IgD-negative memory B cell (primary cell): ENCODE results near the gene KLF3. TPM values are rescaled to one million over a fixed set of nuclear protein-coding genes. Genes with fewer than 3 reads are reported as not detected.

ENCODE experiments used
- H3K27ac Mint-ChIP-seq, 3 donors: one replicate each; pipeline ENCODE4 v1.8.0; 2020 to 2022; ENCODE audit warnings: mild to moderate bottlenecking in 3 of 3, mixed read lengths in 3 of 3, moderate library complexity in 1 of 3
- H3K27me3 Mint-ChIP-seq: one replicate; pipeline ENCODE4 v1.8.0; 2021; ENCODE audit warnings: mixed read lengths
- H3K36me3 Mint-ChIP-seq: one replicate; pipeline ENCODE4 v1.8.0; 2020; ENCODE audit warnings: mild to moderate bottlenecking, mixed read lengths
- H3K4me1 Mint-ChIP-seq, 3 donors: one replicate each; pipeline ENCODE4 v1.8.0; 2020 to 2022; ENCODE audit warnings: mixed read lengths in 3 of 3, mild to moderate bottlenecking in 1 of 3
- H3K4me3 Mint-ChIP-seq, 4 donors: one replicate each; pipeline ENCODE4 v1.8.0; 2020 to 2022; ENCODE audit warnings: mild to moderate bottlenecking in 4 of 4, mixed read lengths in 4 of 4, moderate library complexity in 3 of 4
- H3K9me3 Mint-ChIP-seq, 3 donors: one replicate each; pipeline ENCODE4 v1.8.0; 2020 to 2021; ENCODE audit warnings: mixed read lengths in 3 of 3, mild to moderate bottlenecking in 1 of 3
- polyA plus RNA-seq: library from polyadenylated mRNA; unstranded; fragments of 300-500 nt; fragmentation: Illumina TruSeq; gene quantifications from one replicate; pipeline ENCODE4 v1.2.3, GENCODE V29; 2021

KLF3 gene
- polyA plus RNA-seq, 1 donor from 2014 or later: 25.1 TPM

- Mint-ChIP-seq H3K27ac (peak overlapping the region; percentile 87 to 96 (median 95)), H3K27me3 (peaks cover under 1% of the 10 kb centered on the region), H3K4me1 (peaks cover 41 to 59% (median 58%) of the 10 kb centered on the region in 3 donors), H3K4me3 (peak overlapping the region; percentile 89 to 99 (median 96)), H3K9me3 (no peaks in the 10 kb centered on the region), H3K36me3 (no peaks in the 10 kb centered on the region)
Observed at GRCh38 chr4:38665551-38666411, 1.8 kb downstream of the KLF3 start.

GRCh38 chr4:38666766-38667084, 2.7 kb downstream of the KLF3 start:
- Mint-ChIP-seq H3K4me1 (peaks cover 50 to 64% (median 61%) of the 10 kb centered on the region in 3 donors), H3K9me3 (no peaks in the 10 kb centered on the region), H3K27me3 (no peaks in the 10 kb centered on the region), H3K27ac (peak overlapping the region; percentile 87 to 96 (median 95)), H3K36me3 (no peaks in the 10 kb centered on the region), H3K4me3 (peak overlapping the region; percentile 89 to 99 (median 96))

- H3K9me3 Mint-ChIP-seq: no peaks in the 10 kb centered on the region
- H3K4me3 Mint-ChIP-seq: peak overlapping the region; percentile 89 to 99 (median 96)
- no peaks in the 10 kb centered on the region for H3K36me3 Mint-ChIP-seq
- no peaks in the 10 kb centered on the region for H3K27me3 Mint-ChIP-seq
- H3K4me1 Mint-ChIP-seq: peaks cover 56 to 65% (median 64%) of the 10 kb centered on the region in 3 donors
- H3K27ac Mint-ChIP-seq: peak overlapping the region; percentile 87 to 96 (median 95)
Observed at GRCh38 chr4:38667085-38667893, 3.3 kb downstream of the KLF3 start.

GRCh38 chr4:38668203-38668971, 4.4 kb downstream of the KLF3 start:
- peaks cover 66 to 72% (median 66%) of the 10 kb centered on the region in 3 donors for H3K4me1 Mint-ChIP-seq
- H3K27me3 Mint-ChIP-seq: no peaks in the 10 kb centered on the region
- H3K9me3 Mint-ChIP-seq: no peaks in the 10 kb centered on the region
- H3K27ac Mint-ChIP-seq: peak overlapping the region in 2 of 3 donors; percentile 88 to 89
- H3K36me3 Mint-ChIP-seq: no peaks in the 10 kb centered on the region
- H3K4me3 Mint-ChIP-seq: peak overlapping the region in 2 of 4 donors; percentile 61 to 68

- Mint-ChIP-seq H3K36me3 (no peaks in the 10 kb centered on the region), H3K9me3 (no peaks in the 10 kb centered on the region), H3K27ac (peak overlapping the region; percentile 46 to 89 (median 88)), H3K27me3 (no peaks in the 10 kb centered on the region), H3K4me1 (peaks cover 73 to 80% (median 74%) of the 10 kb centered on the region in 3 donors), H3K4me3 (peak overlapping the region in 3 of 4 donors; percentile 18 to 68 (median 61))
Observed at GRCh38 chr4:38669208-38669607, 5.2 kb downstream of the KLF3 start.

GRCh38 chr4:38670109-38670901, 6.3 kb downstream of the KLF3 start:
- peak overlapping the region; percentile 23 to 76 (median 54) for H3K4me3 Mint-ChIP-seq
- no peaks in the 10 kb centered on the region for H3K36me3 Mint-ChIP-seq
- peak overlapping the region; percentile 88 to 89 (median 88) for H3K27ac Mint-ChIP-seq
- H3K27me3 Mint-ChIP-seq: no peaks in the 10 kb centered on the region
- H3K4me1 Mint-ChIP-seq: peaks cover 79 to 87% (median 81%) of the 10 kb centered on the region in 3 donors
- H3K9me3 Mint-ChIP-seq: no peaks in the 10 kb centered on the region

- Mint-ChIP-seq H3K4me3 (peak overlapping the region; percentile 43 to 76 (median 54)), H3K9me3 (no peaks in the 10 kb centered on the region), H3K4me1 (peaks cover 75 to 86% (median 77%) of the 10 kb centered on the region in 3 donors), H3K27ac (peak overlapping the region; percentile 88 to 89 (median 88)), H3K27me3 (no peaks in the 10 kb centered on the region), H3K36me3 (no peaks in the 10 kb centered on the region)
Observed at GRCh38 chr4:38670939-38671591, 7.1 kb downstream of the KLF3 start.

- H3K9me3 Mint-ChIP-seq: no peaks in the 10 kb centered on the region
- H3K27me3 Mint-ChIP-seq: no peaks in the 10 kb centered on the region
- H3K27ac Mint-ChIP-seq: peak overlapping the region; percentile 72 to 88 (median 88)
- H3K36me3 Mint-ChIP-seq: no peaks in the 10 kb centered on the region
- H3K4me1 Mint-ChIP-seq: peaks cover 72 to 81% (median 72%) of the 10 kb centered on the region in 3 donors
- H3K4me3 Mint-ChIP-seq: peak overlapping the region in 2 of 4 donors; percentile 43 to 76
Observed at GRCh38 chr4:38671592-38671940, 7.6 kb downstream of the KLF3 start.

GRCh38 chr4:38672074-38672396, 8.0 kb downstream of the KLF3 start:
- H3K27me3 Mint-ChIP-seq: no peaks in the 10 kb centered on the region
- H3K9me3 Mint-ChIP-seq: no peaks in the 10 kb centered on the region
- no peaks in the 10 kb centered on the region for H3K36me3 Mint-ChIP-seq
- peak overlapping the region in 3 of 4 donors; percentile 18 to 76 (median 22) for H3K4me3 Mint-ChIP-seq
- H3K27ac Mint-ChIP-seq: peak overlapping the region; percentile 72 to 88 (median 79)
- H3K4me1 Mint-ChIP-seq: peaks cover 68 to 76% (median 69%) of the 10 kb centered on the region in 3 donors

- H3K27ac Mint-ChIP-seq: peak overlapping the region; percentile 72 to 91 (median 88)
- no peaks in the 10 kb centered on the region for H3K27me3 Mint-ChIP-seq
- no peaks in the 10 kb centered on the region for H3K9me3 Mint-ChIP-seq
- peaks cover 62 to 74% (median 66%) of the 10 kb centered on the region in 3 donors for H3K4me1 Mint-ChIP-seq
- no peaks in the 10 kb centered on the region for H3K36me3 Mint-ChIP-seq
- H3K4me3 Mint-ChIP-seq: peak overlapping the region in 3 of 4 donors; percentile 22 to 88 (median 76)
Observed at GRCh38 chr4:38672397-38673129, 8.6 kb downstream of the KLF3 start.

- no peaks in the 10 kb centered on the region for H3K36me3 Mint-ChIP-seq
- peaks cover 60 to 77% (median 64%) of the 10 kb centered on the region in 3 donors for H3K4me1 Mint-ChIP-seq
- peak overlapping the region; percentile 72 to 91 (median 88) for H3K27ac Mint-ChIP-seq
- H3K9me3 Mint-ChIP-seq: no peaks in the 10 kb centered on the region
- H3K4me3 Mint-ChIP-seq: peak overlapping the region in 2 of 4 donors; percentile 43 to 76
- no peaks in the 10 kb centered on the region for H3K27me3 Mint-ChIP-seq
Observed at GRCh38 chr4:38673130-38673978, 9.4 kb downstream of the KLF3 start.
